Tibial nerve (tissue), 4 donors: ENCODE measurements around the gene THRSP. TPM values are rescaled to one million over a fixed set of nuclear protein-coding genes. Genes with fewer than 3 reads are reported as not detected.
"Not testable (repeated sequence)": the region's sequence is repeated elsewhere in the genome, so short reads cannot be mapped to it uniquely, and the experiment has no call there.

Experiments used
- DNase-seq, 2 donors: peaks; one replicate each; pipeline ENCODE4 v3.0.0-alpha.2; 2019; ENCODE audit warnings: low spot score in 2 of 2
- H3K27ac ChIP-seq, 4 donors: fragments of 200-600 bp; sonication (generic) in 3 of 4; one replicate each; pipeline ENCODE4 v1.5.1; 2017 to 2019; ENCODE audit warnings: mild to moderate bottlenecking in 1 of 4
- H3K27me3 ChIP-seq, 2 donors: fragments of 200-600 bp; sonication (generic) in 1 of 2; one replicate each; pipeline versions ENCODE4 v1.5.1 to v1.6.0; 2017 to 2019
- H3K36me3 ChIP-seq, 3 donors: fragments of 200-600 bp; sonication (generic); one replicate each; pipeline ENCODE4 v1.5.1; 2018 to 2019
- H3K4me1 ChIP-seq, 4 donors: fragments of 200-600 bp; sonication (generic) in 3 of 4; one replicate each; pipeline ENCODE4 v1.5.1; 2017 to 2019
- H3K4me3 ChIP-seq, 4 donors: fragments of 200-600 bp; sonication (generic) in 3 of 4; one replicate each; pipeline ENCODE4 v1.5.1; 2017 to 2019; ENCODE audit warnings: mild to moderate bottlenecking in 1 of 4, moderate library complexity in 1 of 4
- H3K9me3 ChIP-seq, 4 donors: fragments of 200-600 bp; sonication (generic) in 3 of 4; one replicate each; pipeline ENCODE4 v1.5.1; 2017 to 2019
- EP300 ChIP-seq, 2 donors: sonication (generic); formaldehyde crosslinking; IDR thresholded peaks; one replicate each; pipeline ENCODE4 v1.6.1; 2017; ENCODE audit warnings: antibody characterized with exemption in 2 of 2, mild to moderate bottlenecking in 1 of 2
- POLR2A ChIP-seq, 2 donors: fragments of 450-650 bp; IDR thresholded peaks; one replicate each; pipeline ENCODE4 v1.6.1; 2017; ENCODE audit warnings: antibody characterized with exemption in 2 of 2, mild to moderate bottlenecking in 2 of 2, moderate library complexity in 2 of 2
- WGBS, 2 donors: methylation state at CpG; one replicate each; pipeline ENCODE4 v1.1.5; 2018; 5-methylcytosine and 5-hydroxymethylcytosine counted together
- total RNA-seq, 4 donors: library from RNA; depleted of rRNA; stranded (reverse); fragments of >200 nt; gene quantifications; one replicate each; pipeline ENCODE4 v1.1.0, GENCODE V29; 2016
- TF ChIP-seq, protein P1 (sequence below), 5 experiments: fragments of 200-600 bp in 3 of 5; fragments of 450-650 bp in 2 of 5; sonication (generic) in 3 of 5; IDR thresholded peaks; one replicate each; pipeline ENCODE4 v1.5.1; 2016 to 2019; ENCODE audit warnings: antibody characterized with exemption in 5 of 5, mild to moderate bottlenecking in 3 of 5, moderate library complexity in 2 of 5

Gene THRSP
- total RNA-seq, 4 donors from 2014 or later, result 4.0 to 22.9 (median 8.7) TPM

GRCh38 chr11:78076733-78077403, 13.2 kb downstream of the THRSP start:
- no peaks in the 10 kb centered on the region for H3K9me3 ChIP-seq
- TF ChIP-seq EP300 (IDR thresholded peaks at IDR 0.05), result no peak
- no peaks in the 10 kb centered on the region for H3K27me3 ChIP-seq
- H3K36me3 ChIP-seq, result peaks cover 0 to 16% (median 0%) of the 10 kb centered on the region in 3 donors
- peaks cover 0 to 50% (median 27%) of the 10 kb centered on the region in 4 donors for H3K4me1 ChIP-seq
- no peak for DNase-seq
- WGBS, 2 donors, result 79 to 83% methylated on average over 6 of the region's 6 CpGs
- H3K4me3 ChIP-seq, result no peak overlapping the region
- H3K27ac ChIP-seq, result no peak overlapping the region

- DNase-seq, result not testable (repeated sequence)
- 83 to 84% methylated on average over 4 of the region's 4 CpGs for WGBS, 2 donors
Observed at GRCh38 chr11:78077592-78077991, 13.9 kb downstream of the THRSP start.

GRCh38 chr11:78078218-78079167, 14.8 kb downstream of the THRSP start:
- WGBS, 2 donors, result 43 to 46% methylated on average over 21 of the region's 21 CpGs
- TF ChIP-seq EP300 (IDR thresholded peaks at IDR 0.05), result no peak
- TF ChIP-seq, protein P1, sequence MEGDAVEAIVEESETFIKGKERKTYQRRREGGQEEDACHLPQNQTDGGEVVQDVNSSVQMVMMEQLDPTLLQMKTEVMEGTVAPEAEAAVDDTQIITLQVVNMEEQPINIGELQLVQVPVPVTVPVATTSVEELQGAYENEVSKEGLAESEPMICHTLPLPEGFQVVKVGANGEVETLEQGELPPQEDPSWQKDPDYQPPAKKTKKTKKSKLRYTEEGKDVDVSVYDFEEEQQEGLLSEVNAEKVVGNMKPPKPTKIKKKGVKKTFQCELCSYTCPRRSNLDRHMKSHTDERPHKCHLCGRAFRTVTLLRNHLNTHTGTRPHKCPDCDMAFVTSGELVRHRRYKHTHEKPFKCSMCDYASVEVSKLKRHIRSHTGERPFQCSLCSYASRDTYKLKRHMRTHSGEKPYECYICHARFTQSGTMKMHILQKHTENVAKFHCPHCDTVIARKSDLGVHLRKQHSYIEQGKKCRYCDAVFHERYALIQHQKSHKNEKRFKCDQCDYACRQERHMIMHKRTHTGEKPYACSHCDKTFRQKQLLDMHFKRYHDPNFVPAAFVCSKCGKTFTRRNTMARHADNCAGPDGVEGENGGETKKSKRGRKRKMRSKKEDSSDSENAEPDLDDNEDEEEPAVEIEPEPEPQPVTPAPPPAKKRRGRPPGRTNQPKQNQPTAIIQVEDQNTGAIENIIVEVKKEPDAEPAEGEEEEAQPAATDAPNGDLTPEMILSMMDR (IDR thresholded peaks at IDR 0.05), result no peak
- TF ChIP-seq POLR2A (IDR thresholded peaks at IDR 0.05), result no peak
- DNase-seq, result no peak

More at GRCh38 chr11:78077592-78077991, 13.9 kb downstream of the THRSP start:
- peaks cover 0 to 50% (median 27%) of the 10 kb centered on the region in 4 donors for H3K4me1 ChIP-seq
- H3K9me3 ChIP-seq, H3K36me3 ChIP-seq, H3K27me3 ChIP-seq, H3K27ac ChIP-seq: not testable (repeated sequence)
- H3K4me3 ChIP-seq, result peak overlapping the region in 1 of 4 donors; percentile 86

DNA sequence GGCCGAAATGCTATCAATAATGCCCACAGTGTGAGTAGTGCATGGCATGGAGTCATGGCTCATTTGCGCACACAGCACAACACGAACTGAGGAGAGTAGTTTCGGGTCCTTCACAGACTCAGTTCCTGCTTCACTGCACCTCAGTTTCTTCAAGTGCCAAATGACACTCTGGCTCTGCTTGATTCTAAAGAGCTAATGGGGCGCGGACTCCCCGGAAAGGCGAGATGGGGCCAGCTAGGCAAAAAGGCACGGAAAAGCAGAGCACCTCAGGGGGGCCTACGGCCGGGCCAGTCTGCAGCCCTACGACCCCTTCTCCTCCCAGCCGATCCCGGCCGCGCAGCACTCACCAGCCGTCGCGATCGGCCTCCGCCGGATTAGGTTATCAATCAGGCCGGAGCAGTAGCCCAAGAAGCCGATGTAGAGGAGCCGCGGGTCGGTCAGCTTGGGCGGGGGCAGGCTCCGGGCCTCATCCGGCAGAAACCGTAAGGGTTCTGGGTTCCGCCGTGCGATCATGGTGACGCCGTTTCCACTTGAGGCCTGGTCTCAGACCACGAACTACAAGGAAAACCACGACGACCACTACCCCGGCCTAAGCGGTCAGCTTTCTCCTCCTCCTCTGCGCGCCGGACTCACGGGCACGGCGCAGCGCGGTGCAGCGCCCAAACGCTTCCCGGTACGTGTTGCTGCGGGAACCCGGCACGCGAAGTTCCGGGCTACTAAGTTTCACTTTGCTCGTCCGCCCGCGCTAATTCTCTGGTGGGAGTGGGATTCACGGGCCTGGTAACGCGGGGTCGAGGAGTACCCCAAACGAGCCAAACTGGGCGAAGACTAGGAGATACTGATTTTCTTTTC, 15.8 kb downstream of the THRSP start, which contains the start of gene NDUFC2:
Gene NDUFC2, minus strand, starts transcription at position 631 of the 852 bp plus-strand sequence. Its CDS starts 118 bp downstream, at position 513.
- TF ChIP-seq POLR2A (IDR thresholded peaks at IDR 0.05), result peak in 1 of 2 donors; percentile 40
- TF ChIP-seq, protein P1 (IDR thresholded peaks at IDR 0.05), result peak in 1 of 5 experiments; percentile 39
- peak in 1 of 2 donors; percentile 91 for TF ChIP-seq EP300 (IDR thresholded peaks at IDR 0.05)
- no peaks in the 10 kb centered on the region for H3K9me3 ChIP-seq

More at GRCh38 chr11:78078218-78079167, 14.8 kb downstream of the THRSP start:
- H3K36me3 ChIP-seq, result no peaks in the 10 kb centered on the region
- peak overlapping the region; percentile 53 to 99 (median 86) for H3K4me3 ChIP-seq
- H3K9me3 ChIP-seq, result no peaks in the 10 kb centered on the region
- no peaks in the 10 kb centered on the region for H3K27me3 ChIP-seq
- H3K4me1 ChIP-seq, result peaks cover 0 to 50% (median 27%) of the 10 kb centered on the region in 4 donors
- peak overlapping the region in 3 of 4 donors; percentile 29 to 91 (median 86) for H3K27ac ChIP-seq

GRCh38 chr11:78080084-78080817, 16.6 kb downstream of the THRSP start:
- Histone ChIP-seq H3K4me3 (peak overlapping the region; percentile 53 to 99 (median 86)), H3K36me3 (no peaks in the 10 kb centered on the region), H3K9me3 (no peaks in the 10 kb centered on the region), H3K4me1 (peaks cover 0 to 42% (median 27%) of the 10 kb centered on the region in 4 donors), H3K27me3 (no peaks in the 10 kb centered on the region), H3K27ac (peak overlapping the region; percentile 29 to 93 (median 88))
- DNase-seq, result no peak
- TF ChIP-seq POLR2A (IDR thresholded peaks at IDR 0.05), result no peak
- TF ChIP-seq, protein P1 (IDR thresholded peaks at IDR 0.05), result peak in 1 of 5 experiments; percentile 4
- WGBS, 2 donors, result 56 to 61% methylated on average over 23 of the region's 23 CpGs

More for the DNA sequence above, 15.8 kb downstream of the THRSP start, which contains the start of gene NDUFC2:
- H3K27me3 ChIP-seq, result no peaks in the 10 kb centered on the region
- H3K36me3 ChIP-seq, result no peaks in the 10 kb centered on the region
- H3K4me3 ChIP-seq, result peak within 1 kb of the TSS; percentile 53 to 99 (median 86)
- WGBS, 2 donors, result 0 to 1% methylated on average over 60 to 65 of the region's 68 CpGs
- H3K4me1 ChIP-seq, result peaks cover 0 to 50% (median 27%) of the 10 kb centered on the region in 4 donors
- peak within 1 kb of the TSS; percentile 29 to 93 (median 88) for H3K27ac ChIP-seq
- DNase-seq, result peak; percentile 56 to 71
